H1 (cell line): Measurements from ENCODE around the gene PCIF1. TPM values are rescaled to one million over a fixed set of nuclear protein-coding genes. Genes with fewer than 3 reads are reported as not detected.
A peak's percentile ranks its signal among the peaks of the same experiment; 100 is the strongest.

ENCODE experiments used
- CTCF ChIA-PET: fragments of 300-600 bp; sonication (Branson Sonifier 250); formaldehyde crosslinking; loops from one replicate; lab custom pipeline; 2021; ENCODE audit not compliant: partially characterized antibody; lab: Charles Lee
- POLR2A ChIA-PET: fragments of 300-600 bp; sonication (Branson Sonifier 250); formaldehyde crosslinking; loops from one replicate; lab custom pipeline; 2021; ENCODE audit warnings: inconsistent platforms; ENCODE audit not compliant: partially characterized antibody; lab: Charles Lee
- DNase-seq, 2 experiments: peaks; one replicate each; pipeline versions ENCODE4 v3.0.0 to v3.0.0-alpha.2; 2010 to 2022; ENCODE audit warnings: low spot score in 2 of 2, low read depth in 1 of 2, mixed read lengths in 1 of 2
- FAIRE-seq: peaks from 2 replicates; lab custom pipeline; 2011; peaks lifted over from hg19 to GRCh38; lab: Jason Lieb, UNC
- H2AFZ ChIP-seq: 2 replicates; pipeline ENCODE4 v1.8.1; 2012; ENCODE audit warnings: low read length, inconsistent platforms
- H2AK5ac ChIP-seq: 2 replicates; pipeline ENCODE4 v1.6.1; 2013; ENCODE audit warnings: low read depth, low read length
- H2BK120ac ChIP-seq: replicated peaks from 2 replicates; pipeline ENCODE3; 2013; ENCODE audit warnings: low read depth, low read length, inconsistent platforms
- H2BK12ac ChIP-seq: 2 replicates; pipeline ENCODE4 v1.6.1; 2013; ENCODE audit warnings: low read depth, low read length
- H2BK15ac ChIP-seq: 2 replicates; pipeline ENCODE4 v1.6.1; 2013; ENCODE audit warnings: low read length
- H2BK20ac ChIP-seq: 2 replicates; pipeline ENCODE4 v1.6.1; 2013; ENCODE audit warnings: low read length
- H2BK5ac ChIP-seq: 2 replicates; pipeline ENCODE4 v1.6.1; 2013; ENCODE audit warnings: low read depth, low read length
- H3K14ac ChIP-seq: 2 replicates; pipeline ENCODE4 v1.6.1; 2013; ENCODE audit warnings: inconsistent platforms; ENCODE audit not compliant: insufficient read length
- H3K18ac ChIP-seq: 2 replicates; pipeline ENCODE4 v1.6.1; 2013; ENCODE audit warnings: low read length; ENCODE audit errors: extremely low read depth
- H3K23ac ChIP-seq: 2 replicates; pipeline ENCODE4 v1.6.1; 2013; ENCODE audit warnings: inconsistent platforms; ENCODE audit not compliant: insufficient read length
- H3K23me2 ChIP-seq: 2 replicates; pipeline ENCODE4 v1.6.1; 2013; ENCODE audit warnings: low read depth, low read length
- H3K27ac ChIP-seq: 2 replicates; pipeline ENCODE4 v1.6.1; 2011; ENCODE audit warnings: low read depth, low read length, inconsistent platforms
- H3K27me3 ChIP-seq, 4 experiments: replicated peaks in 1 of 4; 1 replicate in 1 of 4; 2 replicates in 3 of 4; pipeline versions ENCODE4 v1.6.1 to v1.8.1; 2011 to 2013; ENCODE audit warnings: low read length in 3 of 4, mild to moderate bottlenecking in 3 of 4, inconsistent platforms in 2 of 4, mixed read lengths in 2 of 4, moderate library complexity in 1 of 4; ENCODE audit not compliant: control insufficient read depth in 3 of 4, insufficient read depth in 3 of 4; ENCODE audit errors: extremely low read depth in 1 of 4
- H3K36me3 ChIP-seq, 4 experiments: 2 replicates each; pipeline versions ENCODE4 v1.6.1 to v1.8.1; 2011 to 2013; ENCODE audit warnings: mild to moderate bottlenecking in 4 of 4, low read length in 3 of 4, moderate library complexity in 2 of 4, control low read depth in 1 of 4, inconsistent platforms in 1 of 4; ENCODE audit not compliant: insufficient read depth in 4 of 4, control insufficient read depth in 2 of 4
- H3K4ac ChIP-seq: replicated peaks from 2 replicates; pipeline ENCODE3; 2013; ENCODE audit warnings: low read length, low read depth, mixed read lengths, inconsistent platforms; ENCODE audit not compliant: insufficient read length
- H3K4me1 ChIP-seq, 4 experiments: replicated peaks in 1 of 4; 1 replicate in 1 of 4; 2 replicates in 3 of 4; pipeline versions ENCODE4 v1.6.1 to v1.8.1; 2011 to 2013; ENCODE audit warnings: low read length in 3 of 4, inconsistent platforms in 2 of 4, mixed read lengths in 1 of 4; ENCODE audit not compliant: insufficient read depth in 4 of 4, control insufficient read depth in 3 of 4
- H3K4me2 ChIP-seq, 2 experiments: 2 replicates each; pipeline versions ENCODE4 v1.6.1 to v1.8.1; 2011 to 2013; ENCODE audit warnings: low read depth in 2 of 2, low read length in 2 of 2, control low read depth in 1 of 2, inconsistent platforms in 1 of 2, mild to moderate bottlenecking in 1 of 2; ENCODE audit not compliant: insufficient read depth in 1 of 2
- H3K4me3 ChIP-seq, 4 experiments: fragments of 200-600, 300-600 bp in 1 of 4; sonication (generic), shearing (Covaris generic), sonication (Bioruptor Twin) in 1 of 4; 2 replicates each; pipeline versions ENCODE4 v1.5.1 to v1.8.1; 2011 to 2016; ENCODE audit warnings: low read length in 4 of 4, low read depth in 3 of 4, control low read depth in 2 of 4, inconsistent platforms in 2 of 4, mild to moderate bottlenecking in 2 of 4, mixed read lengths in 1 of 4, moderate library complexity in 1 of 4; ENCODE audit not compliant: insufficient read depth in 2 of 4; ENCODE audit errors: extremely low read depth in 1 of 4
- H3K56ac ChIP-seq: replicated peaks from 2 replicates; pipeline ENCODE3; 2013; ENCODE audit warnings: low read depth, mild to moderate bottlenecking, mixed read lengths, low read length, inconsistent platforms; ENCODE audit not compliant: insufficient read length
- H3K79me1 ChIP-seq: 2 replicates; pipeline ENCODE4 v1.6.1; 2013; ENCODE audit warnings: low read depth, low read length, control low read depth
- H3K79me2 ChIP-seq, 2 experiments: 2 replicates each; pipeline versions ENCODE4 v1.6.1 to v1.8.1; 2012 to 2013; ENCODE audit warnings: low read length in 2 of 2, mild to moderate bottlenecking in 2 of 2, inconsistent platforms in 1 of 2; ENCODE audit not compliant: insufficient read depth in 2 of 2, control insufficient read depth in 1 of 2
- H3K9ac ChIP-seq, 4 experiments: replicated peaks in 1 of 4; 1 replicate in 1 of 4; 2 replicates in 3 of 4; pipeline versions ENCODE4 v1.6.1 to v1.8.1; 2011 to 2013; ENCODE audit warnings: low read depth in 3 of 4, low read length in 3 of 4, control low read depth in 2 of 4, mild to moderate bottlenecking in 2 of 4, moderate library complexity in 2 of 4, inconsistent platforms in 1 of 4; ENCODE audit errors: extremely low read depth in 1 of 4
- H3K9me3 ChIP-seq, 2 experiments: 2 replicates each; pipeline versions ENCODE4 v1.6.1 to v1.8.1; 2012 to 2013; ENCODE audit warnings: mild to moderate bottlenecking in 2 of 2, moderate library complexity in 2 of 2, control low read depth in 1 of 2, inconsistent platforms in 1 of 2, low read depth in 1 of 2, low read length in 1 of 2, mixed read lengths in 1 of 2; ENCODE audit not compliant: insufficient read depth in 2 of 2
- H4K20me1 ChIP-seq, 2 experiments: replicated peaks in 1 of 2; 2 replicates each; pipeline versions ENCODE3 to v1.8.1; 2011 to 2013; ENCODE audit warnings: inconsistent platforms in 2 of 2, low read length in 2 of 2, mild to moderate bottlenecking in 1 of 2; ENCODE audit not compliant: insufficient read depth in 2 of 2, control insufficient read depth in 1 of 2
- H4K5ac ChIP-seq: 2 replicates; pipeline ENCODE4 v1.6.1; 2013; ENCODE audit warnings: low read length, low read depth, mixed read lengths, inconsistent platforms; ENCODE audit not compliant: insufficient read length
- H4K8ac ChIP-seq: 2 replicates; pipeline ENCODE4 v1.8.0; 2013; ENCODE audit warnings: mild to moderate bottlenecking, moderate library complexity, low read length, inconsistent platforms; ENCODE audit not compliant: insufficient read depth; ENCODE audit errors: extremely low read depth
- H4K91ac ChIP-seq: replicated peaks from 2 replicates; pipeline ENCODE3; 2013; ENCODE audit warnings: low read length, mixed read lengths, inconsistent platforms; ENCODE audit not compliant: insufficient read length
- BRCA1 ChIP-seq: IDR thresholded peaks from 2 replicates; pipeline ENCODE4 v1.6.1; 2012; ENCODE audit warnings: low read depth, low read length, improper control_type of control experiment
- CHD1 ChIP-seq: IDR thresholded peaks from 2 replicates; pipeline ENCODE4 v1.6.1; 2012; ENCODE audit warnings: low read depth, low read length, improper control_type of control experiment
- CTCF ChIP-seq, 3 experiments: IDR thresholded peaks; 1 replicate in 2 of 3; 2 replicates in 1 of 3; pipeline versions ENCODE4 v1.5.1 to v1.6.1; 2011; ENCODE audit warnings: low read length in 3 of 3, mild to moderate bottlenecking in 3 of 3, inconsistent platforms in 2 of 3, low read depth in 1 of 3, moderate library complexity in 1 of 3; ENCODE audit not compliant: insufficient read depth in 1 of 3; ENCODE audit errors: control extremely low read depth in 1 of 3
- GABPA ChIP-seq: IDR thresholded peaks from 2 replicates; pipeline ENCODE4 v1.6.1; 2011; ENCODE audit warnings: mild to moderate bottlenecking, low read length, moderate library complexity, borderline replicate concordance; ENCODE audit not compliant: insufficient read depth
- JUND ChIP-seq: IDR thresholded peaks from 2 replicates; pipeline ENCODE4 v1.6.1; 2011; ENCODE audit warnings: mild to moderate bottlenecking, improper control_type of control experiment, low read length
- POLR2AphosphoS5 ChIP-seq: IDR thresholded peaks from 2 replicates; pipeline ENCODE4 v1.6.1; 2011; ENCODE audit warnings: low read depth, low read length
- RBBP5 ChIP-seq: IDR thresholded peaks from 2 replicates; pipeline ENCODE4 v1.7.1; 2012; ENCODE audit warnings: low read depth, mild to moderate bottlenecking, inconsistent platforms, low read length, moderate library complexity, borderline replicate concordance
- SIN3A ChIP-seq, 2 experiments: IDR thresholded peaks in 1 of 2; conservative IDR thresholded peaks in 1 of 2; 2 replicates each; pipeline ENCODE4 v1.6.1; 2011 to 2012; ENCODE audit warnings: low read length in 2 of 2, improper control_type of control experiment in 1 of 2, low read depth in 1 of 2, mild to moderate bottlenecking in 1 of 2
- WGBS, 2 experiments: shearing (Covaris generic) in 1 of 2; methylation state at CpG; one replicate each; pipeline versions ENCODE4 v1.1.6 to v1.1.7; 2013 to 2015; ENCODE audit warnings: low lambda C conversion rate in 2 of 2, mixed read lengths in 2 of 2, inconsistent platforms in 1 of 2, low coverage in 1 of 2, missing lambda C conversion rate in 1 of 2; ENCODE audit not compliant: insufficient replicate concordance in 2 of 2, insufficient coverage in 1 of 2, insufficient read length in 1 of 2; ENCODE audit errors: extremely low coverage in 1 of 2, missing lambda C conversion rate in 1 of 2; 5-methylcytosine and 5-hydroxymethylcytosine counted together
- polyA plus RNA-seq, 7 experiments: library from polyadenylated mRNA; depleted of rRNA in 3 of 7; stranded (reverse) in 5 of 7; unstranded in 2 of 7; fragments of >200 nt in 5 of 7; fragments of 200-250 nt in 2 of 7; gene quantifications; 1 replicate in 5 of 7; 2 replicates in 1 of 7; 4 replicates in 1 of 7; pipeline versions ENCODE4 v1.2.1 to v1.2.3, GENCODE V29; 2011 to 2013; ENCODE audit warnings: missing spikeins in 2 of 7, mixed read lengths in 2 of 7
- total RNA-seq: library from RNA; stranded (reverse); fragmentation: NEBNext Ultra II Directional; extraction: Animal tissue kit (Norgen Biotek cat#: 25700); gene quantifications from 2 replicates; pipeline ENCODE4 v1.2.1, GENCODE V29; 2021

PCIF1 gene
- total and polyA plus RNA-seq, 2 of the 8 experiments (the other 6 are each of a cell fraction or from before 2014, with no cell fraction given), result 30.3 to 30.6 TPM

- Histone ChIP-seq H3K27me3 (no peaks in the 10 kb centered on the region), H4K91ac (peak overlapping the region; percentile 29), H3K23ac (no peak overlapping the region), H3K14ac (no peak overlapping the region), H3K79me2 (no peaks in the 10 kb centered on the region), H2BK20ac (no peak overlapping the region), H2BK5ac (peak overlapping the region; percentile 100), H3K4me1 (peaks cover 0 to 8% (median 2%) of the 10 kb centered on the region in 4 experiments; a peak in 4 of 7 replicates), H4K5ac (peak overlapping the region; percentile 92), H3K4me3 (peak overlapping the region; percentile 67 to 99 (median 82)), H3K36me3 (peaks cover 2 to 14% (median 4%) of the 10 kb centered on the region in 4 experiments; a peak in 7 of 8 replicates), H2BK120ac (no peak overlapping the region), H3K4ac (no peak overlapping the region), H2AFZ (0 out of 2 replicates have a peak overlapping the region, but pooled peaks have one; percentile 25), H2BK15ac (no peak overlapping the region), H3K18ac (peak overlapping the region; percentile 75), H4K8ac (no peak overlapping the region), H3K79me1 (no peaks in the 10 kb centered on the region), H2BK12ac (no peak overlapping the region; the same call in 1 of the 2 replicates), H3K4me2 (peak overlapping the region; percentile 55 to 73), H2AK5ac (no peak overlapping the region), H3K56ac (peak overlapping the region; percentile 52), H4K20me1 (peaks cover 0 to 2% of the 10 kb centered on the region in 2 experiments), H3K27ac (peak overlapping the region; percentile 100; the same call in 1 of the 2 replicates), H3K9me3 (no peaks in the 10 kb centered on the region), H3K9ac (peak overlapping the region in 3 of 4 experiments; percentile 49 to 100 (median 100); a peak in 5 of 7 replicates), H3K23me2 (peaks cover 3% of the 10 kb centered on the region; the same call in 1 of the 2 replicates)
- WGBS, 2 experiments, result 47% methylated on average over 27 of the region's 29 CpGs; no CpG with 5 or more reads in 1 of the 2 experiments
- DNase-seq (no peak), FAIRE-seq (no peak)
- POLR2A ChIA-PET, result interaction anchor here (0.6 to 16.7 kb wide), 15 partner anchors 8 to 373 kb away, joined by 3 to 238 read pairs (median 5); partner anchors contain the start of genes PCIF1 and SNX21
- CTCF ChIA-PET, result interaction anchor here (1.1 to 5.3 kb wide), 5 partner anchors 9 to 18 kb away, joined by 3 to 80 read pairs (median 9); no protein-coding TSS in a partner anchor
- TF ChIP-seq POLR2AphosphoS5 (0 out of 2 replicates have a peak, but pooled peaks have one; percentile 6), CHD1 (no peak), SIN3A (conservative IDR thresholded peaks at IDR 0.05 in 1 of 2, IDR thresholded peaks at IDR 0.05 in 1 of 2; ENCODE audit: low read depth in 1 of 2, low read length in 2 of 2) (no peak; a peak in 1 of 4 replicates), BRCA1 (peak; percentile 1; the same call in 1 of the 2 replicates), CTCF (IDR thresholded peaks at IDR 0.05; ENCODE audit: control extremely low read depth in 1 of 3, insufficient read depth in 1 of 3, low read depth in 1 of 3, low read length in 3 of 3) (no peak), GABPA (no peak), JUND (no peak), RBBP5 (no peak)
Observed at GRCh38 chr20:45972500-45973183, 38.2 kb downstream of the PCIF1 start.
